ENCODE measurements around the gene COBL.
"Not testable (repeated sequence)": the region's sequence is repeated elsewhere in the genome, so short reads cannot be mapped to it uniquely, and the experiment has no call there.

Gene COBL

DNA sequence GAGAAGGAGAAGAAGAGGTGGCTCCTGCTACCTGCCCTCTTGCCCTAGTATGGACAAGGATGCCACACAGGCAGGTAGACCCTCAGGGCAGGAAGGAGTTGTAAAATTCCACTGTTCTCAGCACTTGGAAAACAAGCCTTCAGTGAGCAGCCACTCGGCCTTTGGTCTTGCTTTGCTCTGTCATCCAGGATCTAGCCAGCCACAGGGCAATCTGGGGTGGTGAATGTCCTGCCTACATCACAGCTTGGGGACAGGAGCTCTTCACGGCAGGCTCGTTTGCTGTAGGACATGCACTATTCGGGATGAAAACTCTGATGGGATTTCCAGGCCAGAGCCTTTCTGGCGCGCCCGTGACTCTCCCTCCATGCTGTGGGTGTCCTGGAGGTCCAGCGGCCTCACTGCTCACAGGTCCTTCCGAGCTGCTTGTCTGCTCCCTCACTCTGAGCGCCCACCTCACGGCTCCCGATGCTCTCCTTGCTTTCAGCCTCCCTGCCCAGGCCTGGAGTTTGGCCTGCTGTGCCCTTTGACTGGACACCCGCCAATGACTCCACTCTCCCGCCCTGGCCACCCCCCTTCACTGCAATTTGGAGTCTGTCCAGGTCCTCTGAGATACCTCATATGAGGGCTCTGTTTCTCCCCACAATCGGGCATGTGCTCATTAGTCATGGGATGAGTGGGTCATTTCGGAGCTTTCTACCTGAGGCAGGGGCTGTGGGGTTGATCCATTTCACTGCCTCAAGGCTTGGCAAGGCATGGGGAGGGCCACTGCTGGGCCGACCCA, 306.7 kb downstream of the COBL start:
- TF ChIP-seq CTCF (conservative IDR thresholded peaks at IDR 0.05; ENCODE audit: low read length), result no peak
- DNase-seq (ENCODE audit: low read depth), result peak; percentile 35
- H3K4me3 ChIP-seq (ENCODE audit: low read length), result no peak overlapping the region

DNA sequence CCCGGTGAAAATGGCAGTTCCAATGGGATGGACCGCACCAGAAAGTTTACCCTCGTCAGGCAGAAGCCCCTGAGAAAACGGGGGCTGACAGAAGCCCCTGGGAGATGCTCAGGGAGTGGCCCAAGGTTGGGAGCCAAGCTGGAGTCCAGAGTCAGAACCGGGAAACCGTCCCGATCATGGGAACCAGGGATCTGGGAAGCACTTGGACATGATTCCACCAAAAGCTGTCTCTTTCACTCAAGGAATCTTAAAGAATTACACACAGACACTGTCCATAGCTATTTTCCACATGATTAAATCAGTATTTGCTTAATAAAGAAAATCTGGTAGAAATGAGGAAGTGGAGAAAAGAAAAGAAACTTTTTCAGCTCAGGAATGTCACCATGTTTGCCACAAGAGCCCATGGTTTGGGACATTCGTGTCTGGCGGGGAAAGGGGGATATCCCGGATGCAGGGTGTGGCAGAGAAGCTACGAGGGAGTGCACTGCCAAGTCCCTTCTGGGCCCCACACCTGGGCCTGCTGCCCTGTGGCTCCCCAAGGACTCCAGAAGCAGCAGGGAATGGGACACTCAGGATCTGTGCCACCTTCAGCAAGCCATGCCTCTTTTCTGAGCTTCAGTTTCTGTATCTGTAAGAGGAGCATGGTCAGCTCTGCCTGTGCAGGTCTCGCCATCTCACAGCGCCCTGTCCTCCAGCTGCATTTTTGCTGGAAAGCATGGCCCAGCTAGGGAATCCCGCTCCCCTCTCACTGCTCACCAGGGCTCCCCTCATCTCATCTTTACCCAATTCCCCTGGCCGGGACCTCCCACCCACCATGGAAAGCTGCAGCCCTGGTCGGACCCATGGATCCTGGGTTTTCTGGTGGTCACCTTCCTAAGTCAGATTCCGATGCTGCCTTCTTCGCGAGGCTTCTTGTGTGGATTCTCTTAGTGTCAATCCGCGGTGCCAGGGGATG, 308.8 kb downstream of the COBL start:
- H3K4me3 ChIP-seq (ENCODE audit: low read length), result no peak overlapping the region
- no peak for TF ChIP-seq CTCF (conservative IDR thresholded peaks at IDR 0.05; ENCODE audit: low read length)
- DNase-seq (ENCODE audit: low read depth), result peak; percentile 49

DNA sequence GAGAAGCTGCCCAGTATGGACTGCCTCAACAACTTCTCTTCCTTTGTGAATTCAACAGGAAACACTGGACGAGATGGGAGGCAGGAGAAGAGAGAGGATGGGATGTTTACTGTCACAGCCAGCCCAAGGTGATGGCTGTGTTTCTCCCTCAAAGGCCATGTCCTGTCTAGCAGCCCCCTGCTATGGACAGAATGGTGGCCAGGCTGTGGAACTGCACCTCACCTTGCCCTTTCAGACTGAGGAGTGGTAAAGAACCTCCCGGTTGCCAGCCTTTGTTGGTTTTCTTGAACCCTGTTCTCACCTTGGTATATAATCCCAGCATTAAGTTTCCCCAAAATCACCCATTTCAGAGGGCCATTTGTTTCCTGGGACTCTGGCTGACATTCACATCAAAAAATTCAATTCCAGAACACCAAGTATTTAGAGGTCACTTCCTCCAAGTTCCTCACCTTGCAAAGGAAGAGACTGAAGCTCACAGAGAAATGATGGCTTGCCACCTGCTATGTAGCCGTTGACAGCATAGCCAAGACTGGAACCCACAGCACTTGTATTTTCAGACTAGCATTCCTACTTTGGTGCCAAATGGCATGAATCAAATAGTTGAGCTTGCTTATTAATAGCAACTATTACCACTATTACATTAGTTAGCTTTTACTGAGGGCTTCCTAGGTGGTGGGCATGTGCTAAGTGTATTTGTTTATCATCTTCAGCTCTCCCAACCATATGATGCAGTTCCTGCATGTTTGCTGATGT, 309.9 kb downstream of the COBL start:
- no peak for DNase-seq (ENCODE audit: low read depth)
- no peak for TF ChIP-seq CTCF (conservative IDR thresholded peaks at IDR 0.05; ENCODE audit: low read length)
- H3K4me3 ChIP-seq (ENCODE audit: low read length), result no peak overlapping the region

DNA sequence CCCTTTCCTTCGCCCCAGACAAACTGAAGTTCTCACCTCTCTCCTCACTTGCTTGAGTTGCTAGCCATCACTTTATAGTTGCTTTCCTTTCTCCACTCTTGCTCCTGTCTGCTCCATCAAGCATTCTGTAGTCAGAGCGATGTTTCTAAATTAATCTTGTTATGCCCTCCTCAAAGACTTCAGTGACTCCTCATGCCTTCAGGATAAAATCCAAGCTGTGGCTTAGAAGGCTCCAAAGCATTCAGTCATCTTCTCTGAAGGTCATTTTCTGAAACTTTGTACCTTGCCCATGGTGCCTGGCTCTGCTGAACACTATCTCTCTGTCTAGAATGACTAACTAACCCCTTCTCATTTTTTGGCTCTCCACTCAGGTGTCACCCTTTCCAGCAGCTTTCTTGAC, 311.5 kb downstream of the COBL start:
- TF ChIP-seq CTCF (conservative IDR thresholded peaks at IDR 0.05; ENCODE audit: low read length), result no peak
- no peak for DNase-seq (ENCODE audit: low read depth)
- H3K4me3 ChIP-seq (ENCODE audit: low read length), result no peak overlapping the region

- TF ChIP-seq CTCF (conservative IDR thresholded peaks at IDR 0.05; ENCODE audit: low read length), result no peak
- no peak for DNase-seq (ENCODE audit: low read depth)
Observed at GRCh38 chr7:51000956-51001355, 315.7 kb downstream of the COBL start.

GRCh38 chr7:50994753-50995319, 321.8 kb downstream of the COBL start:
- no peak overlapping the region for H3K4me3 ChIP-seq (ENCODE audit: low read length)
- no peak for DNase-seq (ENCODE audit: low read depth)
- TF ChIP-seq CTCF (conservative IDR thresholded peaks at IDR 0.05; ENCODE audit: low read length), result no peak

More at GRCh38 chr7:51000956-51001355, 315.7 kb downstream of the COBL start:
- no peak overlapping the region for H3K4me3 ChIP-seq (ENCODE audit: low read length)

- H3K4me3 ChIP-seq (ENCODE audit: low read length); DNase-seq (ENCODE audit: low read depth): not testable (repeated sequence)
Observed at GRCh38 chr7:50990214-50990613, 326.4 kb downstream of the COBL start.
